ENCODE measurements around the gene MXI1.

GRCh38 chr10:110214371-110214826, 7.0 kb downstream of the MXI1 start:
- no peak for TF ChIP-seq POLR2AphosphoS5 (IDR thresholded peaks at IDR 0.05; ENCODE audit: borderline replicate concordance, low read depth, low read length)
- TF ChIP-seq EZH2 (IDR thresholded peaks at IDR 0.05): no peak

Measured in SK-N-MC (cell line).